Fibroblast of skin of left quadriceps (primary cell): ENCODE results near the gene MFAP2.
A peak's percentile ranks its signal among the peaks of the same experiment; 100 is the strongest.

Experiments used
- DNase-seq, 2 experiments: peaks; one replicate each; pipeline ENCODE4 v3.0.0-alpha.2; 2013; ENCODE audit warnings: low read depth in 2 of 2

MFAP2 gene, protein sequence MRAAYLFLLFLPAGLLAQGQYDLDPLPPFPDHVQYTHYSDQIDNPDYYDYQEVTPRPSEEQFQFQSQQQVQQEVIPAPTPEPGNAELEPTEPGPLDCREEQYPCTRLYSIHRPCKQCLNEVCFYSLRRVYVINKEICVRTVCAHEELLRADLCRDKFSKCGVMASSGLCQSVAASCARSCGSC

DNA sequence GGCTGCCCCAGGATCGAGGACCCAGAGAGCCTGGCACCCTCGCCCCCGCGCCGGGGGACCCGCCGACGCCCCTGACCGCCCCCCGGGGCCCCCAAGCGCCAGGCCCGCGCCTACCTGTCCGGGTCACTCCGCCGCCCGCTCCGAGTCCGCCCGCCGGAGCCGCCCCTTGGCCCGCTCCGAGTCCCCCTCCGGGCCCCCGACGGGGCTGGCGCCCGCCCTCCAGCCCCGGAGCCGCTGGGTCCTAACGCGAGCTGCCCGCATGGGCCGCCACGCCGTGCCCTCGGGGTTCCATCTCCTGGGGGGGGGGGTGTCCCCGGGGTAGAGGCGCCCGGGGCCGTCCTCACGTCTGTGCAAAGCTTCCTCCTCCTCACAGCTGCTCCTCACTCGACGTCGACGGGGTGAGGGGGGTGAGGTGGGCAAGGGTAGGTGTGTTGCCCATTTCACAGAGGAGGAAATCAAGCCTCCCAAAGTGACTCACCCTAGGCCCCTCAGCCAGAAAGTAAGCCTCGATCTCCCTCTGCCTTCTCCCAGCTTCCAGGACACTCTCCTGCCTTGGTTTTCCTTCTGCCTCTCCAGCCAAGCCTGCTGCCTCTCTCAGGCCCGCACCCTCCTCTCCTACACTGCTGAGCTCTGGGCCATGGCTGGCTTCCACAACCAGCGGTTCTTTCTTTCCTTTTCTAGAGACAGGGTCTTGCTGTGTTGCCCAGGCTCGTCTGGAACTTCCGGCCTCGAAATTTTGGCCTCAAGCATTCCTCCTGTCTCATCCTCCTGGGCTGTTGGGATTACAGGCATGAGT is at the start of gene MFAP2:
TSS of gene MFAP2 (minus strand) at position 148 of the 796 bp plus-strand sequence. CDS start 2,347 bp downstream, outside the sequence.
- DNase-seq = no peak

DNA sequence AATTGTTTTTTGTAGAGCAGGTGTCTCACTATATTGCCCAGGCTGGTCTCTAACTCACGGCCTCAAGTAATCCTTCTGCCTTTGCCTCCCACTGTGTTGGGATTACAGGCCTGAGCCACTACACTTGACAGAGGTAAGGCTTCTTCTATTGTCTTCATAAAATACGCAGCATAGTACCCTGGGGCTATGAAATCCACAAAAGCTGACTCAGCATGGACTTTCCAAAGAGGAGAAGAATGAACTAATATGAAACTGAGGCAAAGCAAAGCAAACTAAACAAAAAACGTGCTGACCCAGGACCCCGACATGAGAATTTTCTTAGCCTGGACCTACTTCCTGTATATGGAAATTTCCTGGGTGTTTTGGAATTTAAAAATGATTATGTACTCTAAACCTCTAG is 49.8 kb upstream of the MFAP2 start:
- DNase-seq = no peak

DNA sequence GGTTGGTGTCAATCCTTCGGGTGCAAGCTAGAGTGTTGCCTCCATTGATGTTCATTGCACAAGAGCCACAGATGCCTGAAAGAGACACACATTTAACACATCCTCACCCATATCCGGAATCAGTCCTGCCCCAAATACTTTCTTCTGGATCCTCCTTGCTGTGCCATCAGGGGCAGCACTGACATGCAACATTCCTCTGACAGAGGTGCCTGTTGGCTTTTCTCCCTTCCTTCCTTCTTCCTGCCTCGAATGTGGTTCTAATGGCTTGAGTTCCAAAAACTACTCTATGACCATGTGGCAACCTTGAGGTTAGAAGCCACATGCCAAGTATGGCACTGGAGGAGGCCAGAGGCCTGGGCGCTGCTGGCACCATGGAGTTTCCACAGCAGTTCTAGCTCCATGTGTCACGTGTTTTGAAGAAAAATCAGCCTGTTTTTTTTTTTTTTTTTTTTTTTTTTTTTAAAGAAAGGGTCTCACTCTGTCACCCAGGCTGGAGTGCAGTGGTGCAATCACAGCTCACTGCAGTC is 48.3 kb upstream of the MFAP2 start:
- no peak for DNase-seq

DNA sequence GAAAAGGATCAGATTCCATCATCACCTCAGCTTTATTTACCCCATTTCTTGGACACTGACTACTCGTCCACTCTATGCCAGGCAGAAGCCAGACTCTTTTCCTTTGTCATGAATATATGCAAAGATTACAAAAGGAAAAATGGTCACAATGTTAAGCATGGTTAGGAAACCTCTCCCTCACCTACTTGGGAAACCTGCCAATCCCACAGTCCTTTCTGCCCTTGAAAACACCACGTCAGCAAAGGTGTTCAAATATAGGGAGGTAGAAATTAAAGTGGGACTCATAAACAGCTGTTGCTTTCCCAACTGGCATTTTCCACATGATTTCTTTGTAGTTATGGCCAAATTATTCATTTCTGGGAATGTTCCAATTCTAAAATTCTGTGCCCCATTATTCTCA is 47.5 kb upstream of the MFAP2 start:
- DNase-seq = no peak

DNA sequence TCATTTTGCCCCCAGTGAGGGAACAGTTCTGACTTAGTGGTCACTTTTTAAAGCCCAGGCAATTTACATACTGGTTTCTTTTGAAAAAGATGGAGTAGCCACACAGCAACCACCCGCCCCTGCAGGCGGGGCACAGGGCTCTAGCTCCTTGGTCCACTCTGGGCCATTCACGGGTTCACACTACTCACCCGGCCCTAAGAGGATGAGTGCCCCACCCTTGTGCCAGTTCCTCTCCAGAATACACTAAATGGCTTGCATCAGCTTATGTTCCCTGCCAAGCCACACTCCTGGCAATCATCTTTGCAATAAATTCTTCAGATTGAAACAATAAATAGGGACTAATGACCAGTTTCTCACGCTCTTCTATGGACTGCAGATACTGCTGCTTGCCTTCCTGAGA is 47.0 kb upstream of the MFAP2 start:
- no peak for DNase-seq

DNA sequence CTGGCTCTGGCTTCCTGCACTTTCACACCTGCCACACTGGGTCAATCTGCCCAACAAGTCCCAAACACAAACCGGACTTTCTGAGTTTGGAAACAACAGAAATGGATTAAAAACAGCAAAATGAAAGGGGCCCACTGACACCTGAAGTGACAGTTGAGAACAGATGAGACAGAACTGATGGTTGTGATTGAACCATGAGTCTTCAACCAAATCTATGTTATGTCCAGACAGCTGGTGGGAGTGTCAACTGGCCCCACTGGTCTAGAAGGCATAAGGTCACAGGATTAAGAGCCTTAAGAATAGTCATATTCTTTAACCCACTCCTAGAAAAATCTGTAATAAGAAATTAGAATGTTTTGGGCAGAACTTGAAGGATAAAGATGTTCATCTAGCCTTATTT is 44.3 kb upstream of the MFAP2 start:
- DNase-seq = no peak

DNA sequence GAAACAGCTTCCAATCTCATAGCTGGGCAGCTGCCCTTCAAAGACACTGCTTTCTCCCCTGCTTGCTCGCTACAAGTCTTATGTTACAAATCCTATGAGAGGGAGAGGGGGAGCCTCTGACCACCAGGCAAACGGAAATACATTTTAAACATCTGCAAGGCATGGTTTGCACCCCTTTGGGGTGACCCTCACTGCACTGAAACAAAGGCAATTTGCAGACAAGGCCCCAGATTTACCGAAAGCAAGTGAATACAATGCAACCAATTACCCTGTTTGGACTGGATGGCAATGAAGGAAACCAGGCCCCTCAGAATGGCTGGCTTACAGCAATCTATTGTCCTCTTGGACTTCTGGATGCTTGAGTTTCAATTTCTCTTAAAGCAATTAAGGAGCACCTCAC is 43.2 kb upstream of the MFAP2 start:
- DNase-seq = no peak

DNA sequence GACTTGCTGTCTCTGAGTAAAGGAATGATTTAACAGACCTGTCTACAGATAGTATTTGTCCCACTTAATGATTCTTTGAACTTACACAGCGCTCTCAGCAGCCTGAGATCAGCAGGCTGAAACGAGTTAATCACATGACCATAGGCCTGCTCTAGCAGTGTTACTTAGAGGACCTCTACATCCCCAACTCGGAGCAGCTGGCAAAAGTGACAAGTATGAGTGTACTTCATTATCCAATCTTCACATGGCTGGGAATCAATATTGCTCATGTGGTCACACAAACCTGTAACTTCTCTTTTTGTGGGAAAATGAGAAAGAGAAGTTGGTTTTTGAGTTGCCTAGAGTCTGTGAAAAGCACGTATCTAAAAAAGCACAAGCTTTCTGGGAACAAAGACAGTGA is 42.7 kb upstream of the MFAP2 start:
- no peak for DNase-seq

DNA sequence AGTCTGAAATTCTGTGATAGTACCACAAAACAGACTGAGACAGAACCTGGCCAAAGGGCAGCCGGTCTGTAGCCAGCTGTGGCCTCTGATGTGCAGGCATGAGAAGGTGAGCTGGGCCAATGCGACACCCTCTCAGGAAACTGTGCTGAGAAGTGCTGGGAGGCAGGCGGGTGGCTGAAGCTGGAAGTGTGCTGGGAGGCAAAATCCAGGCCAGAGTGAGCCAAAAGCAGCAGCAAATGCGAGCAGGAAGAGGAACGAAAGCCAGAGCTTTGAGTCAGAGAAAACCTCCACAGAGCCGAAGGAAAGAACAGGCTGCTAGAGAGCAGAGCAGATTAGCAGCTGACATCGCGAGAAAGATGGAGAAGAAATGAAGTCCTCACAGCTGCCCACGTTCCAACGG is 41.5 kb upstream of the MFAP2 start:
- DNase-seq = no peak

DNA sequence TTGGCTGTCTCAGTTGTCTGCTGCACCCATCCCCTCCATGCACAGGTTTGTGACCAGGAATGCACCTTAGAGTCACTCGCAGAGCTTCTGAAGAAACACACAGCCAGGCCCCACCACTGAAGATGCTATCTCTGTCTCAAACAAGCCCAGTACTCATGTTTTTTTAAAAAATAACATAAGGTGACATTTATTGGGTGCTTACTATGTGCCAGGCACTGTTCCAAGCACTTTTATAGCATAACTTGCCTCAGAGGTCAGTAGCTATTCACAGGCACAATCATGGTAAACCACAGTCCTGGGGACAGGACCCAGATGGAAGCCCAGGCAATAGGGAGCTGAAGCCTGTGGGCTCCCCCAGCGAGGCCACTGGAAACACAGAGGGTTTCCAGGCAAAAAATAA is 40.1 kb upstream of the MFAP2 start:
- DNase-seq = no peak

DNA sequence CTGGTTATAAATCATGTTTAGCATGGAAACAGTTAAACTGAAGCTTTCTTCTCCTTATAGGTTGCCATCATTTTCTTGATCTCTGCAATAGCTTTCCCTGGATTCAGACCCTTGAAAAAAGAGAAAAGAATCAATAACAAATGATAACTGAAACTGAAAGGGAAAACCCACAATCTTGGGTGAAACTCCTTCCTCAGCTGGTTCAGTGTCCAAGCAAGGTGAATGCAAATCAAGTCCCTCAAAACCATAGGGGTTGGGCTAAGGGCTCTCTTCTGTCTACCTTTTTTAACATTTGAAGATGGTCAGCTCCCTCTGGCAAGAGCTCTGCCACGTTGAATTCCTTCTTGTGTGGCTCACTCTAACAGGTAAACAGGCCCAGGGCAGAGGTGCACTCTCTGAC is 38.4 kb upstream of the MFAP2 start:
- DNase-seq = no peak

DNA sequence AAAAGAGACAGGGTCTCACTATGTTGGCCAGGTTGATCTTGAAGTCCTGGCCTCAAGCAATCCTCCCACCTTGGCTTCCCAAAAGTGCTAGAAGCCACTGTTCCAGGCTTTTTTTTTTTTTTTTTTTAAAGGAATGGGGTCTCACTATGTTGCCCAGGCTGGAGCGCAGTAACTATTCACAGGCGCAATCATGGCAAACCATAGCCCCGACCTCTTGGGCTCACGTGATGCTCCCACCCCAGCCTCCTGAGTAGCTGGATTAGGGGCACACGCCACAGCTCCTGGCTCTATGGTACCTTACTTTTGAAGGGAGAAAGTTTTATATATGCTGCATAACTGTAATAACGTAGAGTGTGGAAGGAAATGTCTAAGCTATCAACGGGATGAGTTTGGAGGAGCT is 37.0 kb upstream of the MFAP2 start:
- no peak for DNase-seq

DNA sequence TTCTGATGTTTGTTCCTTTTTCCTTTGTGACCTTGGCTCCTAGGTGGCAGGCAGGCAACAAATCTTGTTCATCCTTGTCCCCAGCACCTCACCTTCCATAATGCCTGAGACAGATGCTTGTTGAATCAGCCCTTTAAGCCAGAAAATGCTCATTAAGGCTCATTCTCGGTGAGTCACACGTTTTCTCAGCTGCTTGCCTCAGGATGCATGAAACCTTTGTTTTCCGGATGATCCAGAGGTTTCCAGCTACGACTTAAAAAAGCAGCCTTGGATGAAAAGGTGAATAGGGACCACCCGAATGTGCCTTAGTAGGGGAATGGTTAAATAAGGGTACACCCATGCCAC is 35.9 kb upstream of the MFAP2 start:
- peak in 1 of 2 experiments; percentile 15 for DNase-seq

DNA sequence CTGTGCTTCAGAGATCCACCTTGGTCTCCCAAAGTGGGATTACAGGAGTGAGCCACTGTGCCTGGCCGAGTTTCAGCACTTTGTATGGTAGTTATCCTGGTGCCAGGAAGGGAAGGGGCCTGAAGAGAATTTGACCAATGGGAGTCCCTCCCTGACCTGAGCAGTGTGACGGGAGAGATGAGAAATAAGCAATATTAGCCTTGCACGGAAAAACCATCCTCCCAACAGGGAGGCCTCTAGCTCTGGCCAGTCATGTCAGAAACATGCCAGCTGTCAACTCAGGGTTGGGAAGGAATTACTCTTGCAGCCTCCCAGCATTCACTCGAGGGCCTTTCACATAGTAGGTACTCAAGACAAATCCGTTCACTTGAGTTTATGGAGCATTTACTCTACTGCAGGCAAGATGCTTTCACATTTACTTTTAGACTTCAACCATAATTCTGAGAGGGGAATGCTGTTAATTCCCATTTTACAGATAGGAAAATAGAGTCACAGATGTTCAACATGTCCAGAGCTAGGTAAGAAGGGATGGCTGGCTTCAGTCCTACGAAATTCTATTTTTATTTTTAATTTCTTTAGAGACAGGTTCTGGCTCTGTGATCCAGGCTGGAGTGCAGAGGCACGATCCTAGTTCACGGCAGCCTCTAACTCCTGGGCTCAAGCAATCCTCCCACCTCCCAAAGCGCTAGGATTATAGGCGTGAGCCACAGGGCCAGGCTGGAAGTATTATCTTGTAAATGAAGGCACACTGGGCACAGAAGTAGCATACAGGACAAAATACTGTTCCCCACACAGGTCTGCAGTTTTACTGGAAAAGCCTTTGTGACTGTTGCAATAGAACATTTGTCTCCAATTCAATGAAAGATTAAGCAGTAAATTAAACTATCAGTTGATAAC is 34.5 kb upstream of the MFAP2 start:
- no peak for DNase-seq

DNA sequence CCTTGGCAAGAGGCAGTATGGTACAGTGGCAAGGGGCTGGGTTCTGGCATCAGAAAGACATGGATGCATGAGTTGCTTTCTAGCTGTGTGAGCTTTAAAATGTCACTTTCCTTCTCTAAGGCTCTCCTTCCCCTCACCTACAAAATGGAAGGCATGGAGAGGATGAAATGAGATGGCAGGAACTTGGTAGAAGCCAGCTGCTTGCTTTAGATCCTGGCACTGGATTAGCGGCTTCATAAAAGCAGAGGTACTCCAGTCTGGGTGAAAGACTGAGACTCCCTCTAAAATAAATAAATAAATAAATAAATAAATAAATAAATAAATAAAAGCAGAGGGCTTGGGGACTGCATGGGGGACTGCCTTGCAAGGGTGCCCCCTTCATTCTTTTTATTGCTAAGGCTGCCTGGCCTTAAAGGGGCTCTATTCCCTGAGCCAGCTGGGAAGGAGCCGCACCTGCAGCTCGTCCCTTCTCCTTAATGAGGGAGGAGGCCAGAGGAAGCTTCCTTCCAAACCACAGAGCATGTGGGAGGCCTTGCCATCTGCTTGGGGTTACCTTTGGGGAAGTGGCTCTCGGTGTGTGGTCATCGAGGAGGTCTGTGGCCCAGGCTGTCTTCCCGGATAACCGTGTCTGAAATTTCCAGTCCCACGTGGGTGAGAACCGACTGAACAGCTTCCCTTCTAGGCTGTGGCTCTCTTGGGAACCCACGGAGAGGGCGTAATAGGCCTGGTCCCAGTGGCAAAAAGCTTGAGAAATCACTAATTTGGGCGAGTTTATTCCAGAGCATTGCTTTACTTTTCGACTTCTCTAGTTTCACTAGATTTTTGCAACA is 33.3 kb upstream of the MFAP2 start:
- no peak for DNase-seq

DNA sequence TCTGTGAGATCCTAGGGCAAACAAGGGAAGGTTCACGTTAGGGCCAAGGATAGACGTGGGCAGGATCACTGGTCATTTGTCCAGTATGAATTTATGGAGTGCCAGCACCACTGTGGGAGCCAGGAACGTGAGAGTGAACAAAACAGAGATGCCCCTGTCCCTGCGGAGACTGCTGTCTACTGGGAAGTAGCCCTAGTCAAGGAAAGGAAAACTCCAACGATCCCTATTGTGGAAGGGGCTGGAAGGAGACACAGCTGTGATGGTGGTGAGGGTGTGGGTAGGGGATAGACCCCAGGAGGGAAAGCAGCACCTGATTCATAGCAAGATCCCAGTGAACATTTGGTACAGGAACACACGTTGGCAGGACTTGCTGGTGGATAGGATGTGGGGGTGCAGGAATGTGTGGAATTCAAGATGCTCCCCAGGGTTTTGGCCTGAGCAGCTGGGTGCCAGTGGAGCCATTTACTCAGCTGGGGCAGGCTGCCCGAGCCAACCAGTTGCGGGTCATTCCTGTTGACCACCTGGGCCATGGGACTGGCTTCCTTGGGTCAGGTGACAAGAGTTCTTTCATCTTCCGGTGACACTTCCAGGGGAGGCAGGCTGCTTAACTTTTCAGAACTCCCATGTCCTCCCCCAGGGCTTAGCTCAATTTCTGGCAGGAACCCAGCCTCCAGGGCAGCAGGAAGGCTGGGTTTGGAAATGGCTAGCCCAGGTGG is 32.5 kb upstream of the MFAP2 start:
- no peak for DNase-seq

DNA sequence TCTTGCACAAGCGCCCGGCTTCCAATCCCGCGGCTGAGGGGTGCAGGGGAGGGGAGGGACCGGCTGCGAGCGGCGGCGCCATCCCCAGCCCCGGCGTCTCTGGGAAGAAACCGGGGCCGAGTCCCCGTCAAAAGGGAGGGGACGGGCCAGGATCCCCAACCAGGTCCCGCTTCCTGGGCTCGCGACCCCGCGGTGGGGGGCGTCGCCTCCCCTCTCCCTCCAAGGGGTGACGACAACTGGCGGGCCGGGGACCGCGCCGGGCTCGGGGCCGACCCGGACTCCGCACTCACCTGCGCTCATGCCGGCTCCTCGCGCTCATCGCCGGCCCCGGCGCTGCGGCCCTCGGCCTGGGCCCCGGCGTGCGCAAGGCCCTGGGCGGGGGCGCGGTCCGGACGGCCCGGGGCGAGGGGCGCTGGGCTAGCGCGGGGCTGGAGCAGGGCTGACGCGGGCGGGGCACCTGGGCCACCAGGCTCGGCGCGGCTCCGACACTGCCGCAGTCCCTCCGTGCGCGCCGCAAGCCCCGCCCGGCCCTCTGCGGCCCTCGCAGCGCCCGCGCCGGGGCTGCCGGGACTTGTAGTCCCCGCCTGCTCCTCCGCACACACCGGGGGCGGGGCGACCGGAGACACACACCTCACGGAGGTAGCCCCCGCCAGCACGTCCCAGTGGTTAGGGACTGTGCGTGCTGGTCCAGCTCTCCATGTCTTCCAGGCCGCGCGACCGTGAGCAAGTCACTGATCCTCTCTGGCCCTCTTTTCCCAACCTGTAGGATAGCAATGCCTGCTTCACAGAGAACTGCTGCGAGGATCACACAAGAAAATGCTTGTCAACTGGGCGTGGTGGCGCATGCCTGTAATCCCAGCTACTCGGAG is 31.3 kb upstream of the MFAP2 start, which contains the start of gene ATP13A2:
TSS of gene ATP13A2 (minus strand) at position 490 of the 869 bp plus-strand sequence. CDS start at position 300, 190 bp downstream.
- peak; percentile 14 to 25 for DNase-seq

DNA sequence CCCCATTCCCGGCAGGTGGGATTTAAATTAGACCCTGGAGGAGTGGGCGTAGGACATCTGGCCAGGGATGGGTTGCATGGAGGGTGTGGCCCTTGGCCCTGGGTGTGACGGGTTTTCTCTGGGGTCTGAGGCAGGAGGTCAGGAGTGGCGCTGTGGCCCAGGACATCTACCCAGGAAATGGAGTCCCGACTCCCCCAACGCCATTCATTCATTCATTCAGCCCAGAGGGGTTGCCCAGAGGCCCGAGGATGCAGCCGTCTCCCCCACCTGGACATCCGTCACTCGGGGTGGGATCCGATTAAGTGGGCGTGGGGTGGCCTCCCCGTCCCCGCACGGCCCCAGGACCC is 30.6 kb upstream of the MFAP2 start:
- no peak for DNase-seq

DNA sequence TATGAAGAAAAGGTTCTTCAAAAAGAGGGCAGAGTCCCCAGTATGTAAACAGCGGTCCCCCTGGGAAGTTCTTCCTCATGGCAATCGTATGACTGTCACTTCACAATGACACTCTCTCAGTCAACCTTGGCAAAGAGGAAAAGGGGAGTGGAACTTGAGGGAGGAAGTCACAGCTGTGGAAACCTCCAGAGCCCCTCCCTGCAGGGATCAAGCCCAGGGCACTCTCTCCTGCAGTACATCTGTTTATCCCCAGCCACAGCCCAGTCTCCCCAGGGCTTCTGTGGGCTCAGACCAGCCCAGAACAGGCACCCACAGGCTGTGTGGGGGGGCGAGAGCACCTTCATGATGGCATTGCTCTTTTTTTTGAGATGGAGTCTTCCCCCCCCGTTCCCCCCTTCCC is 29.3 kb upstream of the MFAP2 start:
- DNase-seq = no peak
